HG03342 (cell line): ENCODE results near the gene CCZ1.
"Not testable (repeated sequence)": the region's sequence is repeated elsewhere in the genome, so short reads cannot be mapped to it uniquely, and the experiment has no call there.

Experiments
- ATAC-seq: cut with Tn5 transposase; IDR thresholded peaks from one replicate; pipeline ENCODE4 v1.9.1; 2021; ENCODE audit warnings: mild to moderate bottlenecking, moderate library complexity; ENCODE audit not compliant: unreplicated experiment

CCZ1 gene

GRCh38 chr7:5898480-5899224, at the start of gene CCZ1:
TSS of gene CCZ1 (plus strand) at chr7:5898733. CDS start at chr7:5898800, 67 bp downstream.
- ATAC-seq = peak; percentile 97

- no peak for ATAC-seq
These were observed 47.6 kb upstream of the CCZ1 start for GRCh38 chr7:5850944-5851343.

DNA sequence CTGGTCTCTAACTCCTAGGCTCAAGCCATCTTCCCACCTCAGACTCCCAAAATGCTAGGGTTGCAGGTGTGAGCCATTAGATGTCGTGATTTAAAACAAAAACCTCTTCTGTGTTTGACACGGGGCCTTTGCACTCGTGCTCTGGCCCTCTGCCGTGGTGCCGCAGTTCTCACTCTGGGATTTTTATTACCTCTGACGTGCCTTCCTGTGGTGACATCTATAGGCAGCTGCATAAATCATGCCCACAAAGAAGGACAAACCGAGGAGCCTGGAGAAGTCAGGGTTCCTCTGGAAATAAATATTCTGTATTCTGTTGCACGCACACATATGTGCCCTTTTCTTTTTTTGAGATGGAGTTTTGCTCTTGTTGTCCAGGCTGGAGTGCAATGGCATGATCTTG, 43.8 kb upstream of the CCZ1 start:
- ATAC-seq = no peak

DNA sequence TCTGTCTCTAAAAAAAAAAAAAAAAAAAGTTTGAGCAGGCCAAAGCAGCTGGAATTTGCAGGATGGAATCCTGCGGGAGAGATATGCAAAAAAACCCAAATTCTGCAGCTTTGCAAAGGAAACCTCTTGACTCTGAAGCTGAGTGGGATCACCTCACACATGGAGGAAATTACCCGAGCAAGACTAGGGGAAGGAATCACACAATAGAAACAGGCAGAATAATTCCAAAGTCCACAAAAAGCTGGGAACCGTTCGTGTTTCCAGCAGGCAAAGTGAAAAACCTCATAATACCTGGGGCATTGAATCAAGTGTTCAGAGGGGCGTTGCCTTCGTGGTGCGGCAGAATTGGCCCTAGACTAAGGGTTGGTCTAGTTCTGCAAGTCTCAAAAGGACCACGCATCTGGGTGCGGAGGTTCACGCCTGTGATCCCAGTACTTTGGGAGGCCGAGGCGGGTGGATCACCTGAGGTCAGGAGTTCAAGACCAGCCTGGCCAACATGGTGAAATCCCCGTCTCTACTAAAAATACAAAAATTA, 41.4 kb upstream of the CCZ1 start:
- ATAC-seq = not testable (repeated sequence)

DNA sequence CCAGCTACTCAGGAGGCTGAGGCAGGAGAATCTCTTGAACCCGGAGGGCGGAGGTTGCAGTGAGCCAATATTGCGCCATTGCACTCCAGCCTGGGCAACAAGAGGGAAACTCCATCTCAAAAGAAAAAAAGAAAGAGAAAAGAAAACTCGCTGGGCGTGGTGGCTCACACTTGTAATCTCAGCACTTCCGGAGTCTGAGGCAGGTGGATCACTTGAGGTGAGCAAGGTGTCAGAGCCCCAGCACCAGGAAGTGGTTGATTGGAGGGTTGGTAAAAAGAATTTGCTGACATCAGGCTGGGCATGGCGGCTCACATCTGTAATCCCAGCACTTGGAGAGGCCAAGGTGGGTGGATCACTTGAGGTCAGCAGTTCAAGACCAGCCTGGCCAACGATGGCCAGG, 40.0 kb upstream of the CCZ1 start:
- not testable (repeated sequence) for ATAC-seq

- ATAC-seq = not testable (repeated sequence)
These were observed 37.3 kb upstream of the CCZ1 start for GRCh38 chr7:5861281-5861680.

GRCh38 chr7:5862753-5863366, 35.7 kb upstream of the CCZ1 start:
- not testable (repeated sequence) for ATAC-seq

DNA sequence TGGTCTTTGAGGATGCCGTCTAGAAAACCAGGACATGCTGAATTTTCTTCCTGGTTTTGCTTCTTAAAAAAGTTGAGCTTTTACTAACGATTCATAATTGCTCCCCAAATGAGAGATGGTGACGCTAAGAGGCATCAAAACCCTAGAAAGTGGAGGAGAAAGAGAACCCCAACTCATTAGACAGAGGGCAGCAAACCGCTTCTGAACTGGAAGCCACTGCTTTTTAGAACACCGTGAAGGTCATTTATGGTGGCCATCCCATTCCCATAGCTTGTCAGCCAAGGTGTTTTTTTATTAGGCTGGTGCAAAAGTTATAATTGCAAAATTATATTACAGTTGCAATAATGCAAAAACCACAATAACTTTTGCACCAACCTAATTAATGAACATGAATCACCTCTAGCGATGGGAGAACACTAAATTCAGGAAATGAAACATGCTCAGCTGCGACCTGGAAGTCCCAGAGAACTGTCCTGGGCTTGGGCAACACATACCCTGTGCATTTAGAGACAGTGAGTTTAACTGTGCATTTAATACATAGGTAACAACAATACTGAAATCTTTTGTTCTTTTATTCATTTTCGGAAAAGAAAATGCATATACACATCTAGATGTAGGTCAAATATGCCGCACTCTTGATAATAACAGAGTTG, 33.1 kb upstream of the CCZ1 start:
- not testable (repeated sequence) for ATAC-seq

- no peak for ATAC-seq
These were observed 31.5 kb upstream of the CCZ1 start for GRCh38 chr7:5867060-5867459.

DNA sequence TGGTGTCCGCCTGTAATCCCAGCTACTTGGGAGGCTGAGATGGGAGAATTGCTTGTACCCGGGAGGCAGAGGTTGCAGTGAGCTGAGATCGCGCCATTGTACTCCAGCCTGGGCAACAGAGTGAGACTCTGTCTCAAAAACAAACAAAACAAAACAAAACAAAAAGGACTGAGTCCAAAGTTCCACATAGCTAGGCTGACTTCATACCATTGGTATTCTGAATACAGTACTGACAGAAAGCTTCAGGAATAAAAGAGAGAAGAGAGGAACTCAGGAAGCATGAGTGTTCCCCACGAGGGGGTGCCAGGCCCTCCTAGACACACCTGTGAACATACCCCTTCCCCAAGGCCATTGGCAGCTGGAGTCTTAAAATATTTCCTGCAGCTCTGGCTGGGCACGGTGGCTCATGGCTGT, 29.6 kb upstream of the CCZ1 start:
- not testable (repeated sequence) for ATAC-seq

DNA sequence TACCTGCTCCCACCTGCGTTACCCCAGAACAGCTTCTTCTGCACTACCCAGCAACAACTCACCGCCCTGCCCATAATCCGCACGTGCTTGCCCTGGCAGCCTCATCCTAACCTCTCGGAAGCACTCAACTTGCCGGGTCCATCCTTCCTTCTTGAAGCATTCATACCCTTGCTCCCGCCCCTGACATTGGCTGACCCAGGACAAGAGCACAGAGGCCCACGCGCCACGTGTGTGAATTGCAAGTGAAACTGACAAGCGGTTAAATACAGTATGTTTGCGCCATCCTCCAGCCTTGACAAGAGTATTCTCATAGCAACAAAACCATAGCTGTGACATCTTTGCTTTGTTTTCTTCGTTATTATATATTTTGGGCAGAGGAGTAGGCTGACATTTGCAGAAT, 28.8 kb upstream of the CCZ1 start:
- ATAC-seq = no peak

- ATAC-seq = no peak
These were observed 28.2 kb upstream of the CCZ1 start for GRCh38 chr7:5870311-5870710.

DNA sequence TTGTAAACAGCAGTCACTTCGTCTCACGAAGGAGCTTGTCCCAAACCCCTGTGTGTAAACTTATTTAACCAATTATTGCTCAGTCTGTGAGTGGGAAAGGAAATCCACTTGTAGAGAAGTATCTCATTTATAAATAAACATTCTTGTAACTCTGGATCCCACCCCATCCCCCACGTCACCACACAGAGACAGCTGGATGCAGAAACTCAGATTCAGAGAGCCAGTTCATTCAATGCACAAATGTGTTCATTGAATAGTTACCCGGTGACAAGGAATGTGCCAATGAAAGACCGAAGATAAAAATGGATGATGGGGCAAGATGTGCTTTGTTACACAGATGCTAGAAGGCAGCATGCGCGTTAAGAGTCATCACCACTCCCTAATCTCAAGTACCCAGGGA, 26.2 kb upstream of the CCZ1 start:
- ATAC-seq = no peak

- ATAC-seq = not testable (repeated sequence)
These were observed 18.9 kb upstream of the CCZ1 start for GRCh38 chr7:5879591-5879990.

- ATAC-seq = not testable (repeated sequence)
These were observed 18.4 kb upstream of the CCZ1 start for GRCh38 chr7:5880106-5880505.

GRCh38 chr7:5884431-5884830, 14.1 kb upstream of the CCZ1 start:
- ATAC-seq = not testable (repeated sequence)

GRCh38 chr7:5888021-5888420, 10.5 kb upstream of the CCZ1 start:
- not testable (repeated sequence) for ATAC-seq

DNA sequence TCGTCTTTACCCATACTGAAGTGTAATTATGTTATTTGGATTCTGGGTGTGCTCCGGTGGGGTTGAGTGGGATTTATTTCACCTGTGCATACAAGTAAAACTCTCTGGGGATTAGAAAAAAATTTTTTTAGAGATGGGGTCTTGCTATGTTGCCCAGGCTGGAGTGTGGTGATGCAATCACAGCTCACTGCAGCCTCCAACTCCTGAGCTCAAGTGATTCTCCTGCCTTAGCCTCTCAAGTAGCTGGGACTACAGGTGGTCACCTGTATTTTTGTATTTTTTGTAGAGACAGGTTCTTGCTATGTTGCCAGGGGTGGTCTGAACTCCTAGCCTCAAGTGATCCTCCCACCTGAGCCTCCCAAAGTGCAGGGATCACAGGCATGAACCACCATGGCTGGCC, 8.3 kb upstream of the CCZ1 start:
- ATAC-seq = not testable (repeated sequence)

GRCh38 chr7:5892498-5892897, 6.0 kb upstream of the CCZ1 start:
- no peak for ATAC-seq

DNA sequence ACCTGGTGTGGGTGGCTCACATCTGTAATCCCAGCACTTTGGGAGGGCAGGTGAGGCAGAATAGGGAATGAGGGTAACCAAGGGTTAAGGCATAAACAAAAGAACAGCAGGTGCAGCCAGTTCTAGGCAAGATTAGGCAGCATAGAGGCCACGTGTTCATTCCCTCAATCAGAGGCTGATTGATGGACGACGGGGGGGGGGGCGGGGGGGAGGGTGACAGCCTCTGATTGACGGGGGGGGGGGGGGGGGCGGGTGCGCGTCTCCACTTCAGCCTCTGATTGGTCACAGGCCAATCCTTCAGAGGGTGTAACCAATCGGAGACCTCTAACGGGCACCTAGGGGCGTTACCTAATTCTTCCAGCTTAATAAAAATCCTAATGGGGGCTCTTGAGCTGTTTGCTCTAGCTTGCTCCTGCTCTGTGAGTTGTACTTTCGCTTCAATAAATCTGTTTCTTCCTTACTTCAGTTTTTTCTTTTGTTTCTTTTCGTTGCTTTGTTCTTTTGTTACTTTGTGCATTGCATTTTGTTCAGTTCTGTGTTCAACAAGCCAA, 1.1 kb upstream of the CCZ1 start:
- ATAC-seq = not testable (repeated sequence)

GRCh38 chr7:5903002-5903401, 4.5 kb downstream of the CCZ1 start:
- not testable (repeated sequence) for ATAC-seq
